ENCODE measurements around the gene ZFAND6. TPM values are rescaled to one million over a fixed set of nuclear protein-coding genes. Genes with fewer than 3 reads are reported as not detected.

Gene ZFAND6
- total RNA-seq, 1 donor from 2014 or later: 86.7 TPM

- no peak for TF ChIP-seq CTCF (conservative IDR thresholded peaks at IDR 0.05; ENCODE audit: low read depth, low read length)
- H3K4me3 ChIP-seq (ENCODE audit: low read depth, low read length): no peak overlapping the region
- DNase-seq (ENCODE audit: low read depth): no peak
These were observed 3.5 kb upstream of the ZFAND6 start for GRCh38 chr15:80055933-80056332.

GRCh38 chr15:80058044-80058443 is 1.4 kb upstream of the ZFAND6 start:
- TF ChIP-seq CTCF (conservative IDR thresholded peaks at IDR 0.05; ENCODE audit: low read depth, low read length): no peak
- no peak for DNase-seq (ENCODE audit: low read depth)
- no peak overlapping the region for H3K4me3 ChIP-seq (ENCODE audit: low read depth, low read length)

GRCh38 chr15:80059786-80060355 is 395 bp downstream of the ZFAND6 start:
- TF ChIP-seq CTCF (conservative IDR thresholded peaks at IDR 0.05; ENCODE audit: low read depth, low read length): no peak
- no peak for DNase-seq (ENCODE audit: low read depth)

GRCh38 chr15:80060356-80061006 is 1.0 kb downstream of the ZFAND6 start:
- peak overlapping the region; percentile 73 for H3K4me3 ChIP-seq (ENCODE audit: low read depth, low read length)
- no peak for DNase-seq (ENCODE audit: low read depth)
- peak; percentile 29 for TF ChIP-seq CTCF (conservative IDR thresholded peaks at IDR 0.05; ENCODE audit: low read depth, low read length)

More at GRCh38 chr15:80059786-80060355, 395 bp downstream of the ZFAND6 start:
- H3K4me3 ChIP-seq (ENCODE audit: low read depth, low read length): peak overlapping the region; percentile 73

GRCh38 chr15:80061582-80061981 is 2.1 kb downstream of the ZFAND6 start:
- H3K4me3 ChIP-seq (ENCODE audit: low read depth, low read length): peak overlapping the region; percentile 73
- no peak for TF ChIP-seq CTCF (conservative IDR thresholded peaks at IDR 0.05; ENCODE audit: low read depth, low read length)
- no peak for DNase-seq (ENCODE audit: low read depth)

- TF ChIP-seq CTCF (conservative IDR thresholded peaks at IDR 0.05; ENCODE audit: low read depth, low read length): no peak
- no peak overlapping the region for H3K4me3 ChIP-seq (ENCODE audit: low read depth, low read length)
- DNase-seq (ENCODE audit: low read depth): no peak
These were observed 7.4 kb downstream of the ZFAND6 start for GRCh38 chr15:80066912-80067311.

GRCh38 chr15:80068578-80068977 is 9.1 kb downstream of the ZFAND6 start:
- no peak for DNase-seq (ENCODE audit: low read depth)
- H3K4me3 ChIP-seq (ENCODE audit: low read depth, low read length): no peak overlapping the region
- no peak for TF ChIP-seq CTCF (conservative IDR thresholded peaks at IDR 0.05; ENCODE audit: low read depth, low read length)

Data from epithelial cell of proximal tubule (primary cell).